Hematopoietic multipotent progenitor cell treated with erythropoietin and hydrocortisone succinate and interleukin-3 and kit ligand, for 8 days (in vitro differentiated cells): ENCODE measurements around the gene ATP1A2.
A peak's percentile ranks its signal among the peaks of the same experiment; 100 is the strongest.

ENCODE experiments used
- DNase-seq: peaks from one replicate; pipeline ENCODE4 v3.0.0-alpha.2; 2015

The ATP1A2 gene

GRCh38 chr1:160151303-160151702 is 35.7 kb downstream of the ATP1A2 start, which contains the start of gene ATP1A4:
Gene ATP1A4 (plus strand): TSS chr1:160151603. CDS start chr1:160152041, 438 bp downstream.
- DNase-seq = no peak

GRCh38 chr1:160154790-160155189 is 39.2 kb downstream of the ATP1A2 start:
- no peak for DNase-seq

- DNase-seq = no peak
Measured at GRCh38 chr1:160156361-160156760, 40.8 kb downstream of the ATP1A2 start.

- no peak for DNase-seq
Measured at GRCh38 chr1:160157174-160157573, 41.6 kb downstream of the ATP1A2 start.

- no peak for DNase-seq
Measured at GRCh38 chr1:160158031-160158430, 42.5 kb downstream of the ATP1A2 start.

GRCh38 chr1:160158534-160158933 is 43.0 kb downstream of the ATP1A2 start:
- no peak for DNase-seq

GRCh38 chr1:160159846-160160245 is 44.3 kb downstream of the ATP1A2 start:
- no peak for DNase-seq

- no peak for DNase-seq
Measured at GRCh38 chr1:160161965-160162705, 46.6 kb downstream of the ATP1A2 start.

- no peak for DNase-seq
Measured at GRCh38 chr1:160162931-160163330, 47.4 kb downstream of the ATP1A2 start.

- peak; percentile 30 for DNase-seq
Measured at GRCh38 chr1:160163615-160164014, 48.1 kb downstream of the ATP1A2 start.

GRCh38 chr1:160164121-160164520 is 48.6 kb downstream of the ATP1A2 start:
- DNase-seq = no peak

- DNase-seq = no peak
Measured at GRCh38 chr1:160166166-160166868, 50.8 kb downstream of the ATP1A2 start.

- DNase-seq = no peak
Measured at GRCh38 chr1:160167056-160167455, 51.5 kb downstream of the ATP1A2 start.

- no peak for DNase-seq
Measured at GRCh38 chr1:160167580-160167979, 52.0 kb downstream of the ATP1A2 start.

- no peak for DNase-seq
Measured at GRCh38 chr1:160168016-160168415, 52.5 kb downstream of the ATP1A2 start.

- no peak for DNase-seq
Measured at GRCh38 chr1:160168609-160169369, 53.2 kb downstream of the ATP1A2 start.

- no peak for DNase-seq
Measured at GRCh38 chr1:160169553-160170399, 54.2 kb downstream of the ATP1A2 start.

- DNase-seq = no peak
Measured at GRCh38 chr1:160171354-160171753, 55.8 kb downstream of the ATP1A2 start.

GRCh38 chr1:160171980-160172379 is 56.4 kb downstream of the ATP1A2 start:
- no peak for DNase-seq

- DNase-seq = no peak
Measured at GRCh38 chr1:160177231-160177630, 61.7 kb downstream of the ATP1A2 start.

- no peak for DNase-seq
Measured at GRCh38 chr1:160177667-160178066, 62.1 kb downstream of the ATP1A2 start.

- no peak for DNase-seq
Measured at GRCh38 chr1:160178731-160179130, 63.2 kb downstream of the ATP1A2 start.

- DNase-seq = peak; percentile 48
Measured at GRCh38 chr1:160179336-160179735, 63.8 kb downstream of the ATP1A2 start.
